Ovary (tissue), 9 donors: ENCODE results near the gene NECAB2. TPM values are rescaled to one million over a fixed set of nuclear protein-coding genes. Genes with fewer than 3 reads are reported as not detected.
A peak's percentile ranks its signal among the peaks of the same experiment; 100 is the strongest.

Experiments used
- DNase-seq, 5 donors: peaks; one replicate each; pipeline ENCODE4 v3.0.0-alpha.2; 2019 to 2020
- H3K27ac ChIP-seq, 2 donors: fragments of 200-600 bp; one replicate each; pipeline versions ENCODE4 v1.5.1 to v1.8.0; 2019 to 2022
- H3K27me3 ChIP-seq: fragments of 200-600 bp; one replicate; pipeline ENCODE4 v1.8.0; 2022
- H3K36me3 ChIP-seq: fragments of 200-600 bp; sonication (generic); one replicate; pipeline ENCODE4 v1.5.1; 2019
- H3K4me1 ChIP-seq: one replicate; pipeline ENCODE4 v1.8.1; 2013; ENCODE audit warnings: mild to moderate bottlenecking, moderate library complexity; ENCODE audit not compliant: insufficient read depth
- H3K4me3 ChIP-seq: fragments of 200-600 bp; sonication (generic); one replicate; pipeline ENCODE4 v1.5.1; 2017
- H3K9me3 ChIP-seq, 2 donors: fragments of 200-600 bp in 1 of 2; sonication (generic) in 1 of 2; one replicate each; pipeline versions ENCODE4 v1.5.1 to v1.8.1; 2013 to 2019; ENCODE audit warnings: mild to moderate bottlenecking in 1 of 2, moderate library complexity in 1 of 2
- EP300 ChIP-seq: sonication (generic); formaldehyde crosslinking; IDR thresholded peaks from one replicate; pipeline ENCODE4 v1.6.1; 2017; ENCODE audit warnings: antibody characterized with exemption
- POLR2A ChIP-seq: fragments of 450-650 bp; IDR thresholded peaks from one replicate; pipeline ENCODE4 v1.6.1; 2017; ENCODE audit warnings: antibody characterized with exemption, mild to moderate bottlenecking, moderate library complexity
- WGBS, 3 donors: extraction: QIAGEN DNeasy Blood & Tissue Kit in 1 of 3; methylation state at CpG; one replicate each; pipeline versions ENCODE4 v1.1.5 to v1.1.7; 2013 to 2017; 5-methylcytosine and 5-hydroxymethylcytosine counted together
- intact Hi-C, 4 donors: fragments of 100-400 bp; cut with DNase I; formaldehyde crosslinking; loops; one replicate each; pipeline versions ENCODE4 v1.11.0 to v1.15.1; 2022 to 2023
- polyA plus RNA-seq, 2 donors: library from polyadenylated mRNA; stranded (reverse); fragments of 200-250 nt in 1 of 2; fragments of 350-450 nt in 1 of 2; fragmentation: Illumina TruSeq in 1 of 2; extraction: RNeasy Lipid Tissue Mini Kit (QIAGEN cat#74804) in 1 of 2; gene quantifications; one replicate each; pipeline ENCODE4 v1.2.3, GENCODE V29; 2013 to 2014
- total RNA-seq, 7 donors: library from RNA; depleted of rRNA in 2 of 7; stranded (reverse); fragments of >200 nt in 2 of 7; fragmentation: NEBNext Ultra II Directional in 3 of 7; extraction: Animal tissue kit (Norgen Biotek cat#: 25700) in 3 of 7; gene quantifications; one replicate each; pipeline versions ENCODE4 v1.1.0 to v1.2.4, GENCODE V29; 2016 to 2023
- TF ChIP-seq, protein P1 (sequence below), 3 donors: fragments of 450-650 bp in 2 of 3; fragments of 200-600 bp in 1 of 3; IDR thresholded peaks; one replicate each; pipeline versions ENCODE4 v1.5.1 to v1.8.0; 2016 to 2022; ENCODE audit warnings: antibody characterized with exemption in 3 of 3, mild to moderate bottlenecking in 1 of 3
- donor health status: DM: no; HTN: no; CAD: no; lungs with moderate emphysema.
- donor health status: DM: no; HTN: no; CAD: no.
- donor health status: Bipolar disorder and iron deficiency.
- donor health status: DM: yes; HTN: yes; CAD: no.
- donor health status: DM: no; HTN: no; CAD: no.
- donor health status: DM: yes; HTN: yes; CAD: no.

NECAB2 gene
- total and polyA plus RNA-seq, 9 donors, result 0.20 to 1.6 (median 0.50) TPM; not detected in 4

DNA sequence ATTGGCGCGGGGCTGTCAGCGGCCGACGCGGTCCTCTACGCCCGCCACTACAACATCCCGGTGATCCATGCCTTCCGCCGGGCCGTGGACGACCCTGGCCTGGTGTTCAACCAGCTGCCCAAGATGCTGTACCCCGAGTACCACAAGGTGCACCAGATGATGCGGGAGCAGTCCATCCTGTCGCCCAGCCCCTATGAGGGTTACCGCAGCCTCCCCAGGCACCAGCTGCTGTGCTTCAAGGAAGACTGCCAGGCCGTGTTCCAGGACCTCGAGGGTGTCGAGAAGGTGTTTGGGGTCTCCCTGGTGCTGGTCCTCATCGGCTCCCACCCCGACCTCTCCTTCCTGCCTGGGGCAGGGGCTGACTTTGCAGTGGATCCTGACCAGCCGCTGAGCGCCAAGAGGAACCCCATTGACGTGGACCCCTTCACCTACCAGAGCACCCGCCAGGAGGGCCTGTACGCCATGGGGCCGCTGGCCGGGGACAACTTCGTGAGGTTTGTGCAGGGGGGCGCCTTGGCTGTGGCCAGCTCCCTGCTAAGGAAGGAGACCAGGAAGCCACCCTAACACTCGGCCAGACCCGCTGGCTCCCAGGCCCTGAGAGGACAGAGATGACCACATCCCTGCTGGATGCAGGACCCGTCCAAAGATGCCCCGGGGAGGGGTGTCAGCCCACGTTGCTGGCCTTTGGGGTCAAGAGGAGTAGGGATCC lies 2.4 kb upstream of the NECAB2 start:
- 88 to 92% (median 91%) methylated on average over 25 to 36 of the region's 36 CpGs for WGBS, 3 donors
- no peak for DNase-seq

DNA sequence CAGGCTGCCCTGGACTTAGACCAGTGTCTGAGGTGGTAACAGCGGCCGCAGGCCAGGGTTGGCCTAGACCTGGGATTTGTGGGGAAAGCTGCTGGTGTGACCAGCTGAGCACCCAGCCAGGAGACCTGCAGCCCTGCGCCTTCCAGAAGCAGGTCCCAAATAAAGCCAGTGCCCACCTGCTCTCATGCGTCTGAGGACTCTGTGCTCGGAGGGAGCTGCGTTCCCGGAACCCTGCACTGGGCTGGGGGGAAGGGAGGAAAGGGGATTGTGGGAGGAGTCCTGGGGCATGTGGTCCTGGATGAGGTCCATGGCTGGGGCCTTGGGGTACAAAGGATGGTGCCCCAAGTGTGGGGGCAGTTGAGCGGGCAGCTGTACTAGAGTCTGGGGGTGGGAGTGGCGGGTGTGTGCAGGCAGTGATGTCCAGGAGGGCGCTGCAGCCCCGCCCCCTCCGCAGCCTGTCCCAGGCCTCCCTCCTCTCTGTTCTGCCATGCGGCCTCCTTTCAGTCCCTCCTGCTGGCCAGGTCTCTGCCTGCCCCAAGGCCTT lies 1.8 kb upstream of the NECAB2 start:
- TF ChIP-seq, protein P1, sequence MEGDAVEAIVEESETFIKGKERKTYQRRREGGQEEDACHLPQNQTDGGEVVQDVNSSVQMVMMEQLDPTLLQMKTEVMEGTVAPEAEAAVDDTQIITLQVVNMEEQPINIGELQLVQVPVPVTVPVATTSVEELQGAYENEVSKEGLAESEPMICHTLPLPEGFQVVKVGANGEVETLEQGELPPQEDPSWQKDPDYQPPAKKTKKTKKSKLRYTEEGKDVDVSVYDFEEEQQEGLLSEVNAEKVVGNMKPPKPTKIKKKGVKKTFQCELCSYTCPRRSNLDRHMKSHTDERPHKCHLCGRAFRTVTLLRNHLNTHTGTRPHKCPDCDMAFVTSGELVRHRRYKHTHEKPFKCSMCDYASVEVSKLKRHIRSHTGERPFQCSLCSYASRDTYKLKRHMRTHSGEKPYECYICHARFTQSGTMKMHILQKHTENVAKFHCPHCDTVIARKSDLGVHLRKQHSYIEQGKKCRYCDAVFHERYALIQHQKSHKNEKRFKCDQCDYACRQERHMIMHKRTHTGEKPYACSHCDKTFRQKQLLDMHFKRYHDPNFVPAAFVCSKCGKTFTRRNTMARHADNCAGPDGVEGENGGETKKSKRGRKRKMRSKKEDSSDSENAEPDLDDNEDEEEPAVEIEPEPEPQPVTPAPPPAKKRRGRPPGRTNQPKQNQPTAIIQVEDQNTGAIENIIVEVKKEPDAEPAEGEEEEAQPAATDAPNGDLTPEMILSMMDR (IDR thresholded peaks at IDR 0.05), result no peak
- no peak for TF ChIP-seq POLR2A
- no peak for TF ChIP-seq EP300
- Histone ChIP-seq H3K9me3 (no peaks in the 10 kb centered on the region), H3K36me3 (no peaks in the 10 kb centered on the region), H3K4me3 (no peak overlapping the region), H3K4me1 (no peaks in the 10 kb centered on the region), H3K27ac (no peak overlapping the region), H3K27me3 (no peaks in the 10 kb centered on the region)
- intact Hi-C loops, result loop anchor here in 3 of 4 donors (5.0 to 10.0 kb wide), 5 partner anchors 99 to 519 kb away; partner anchors contain the start of gene TAF1C (in 1 of the 3)
- DNase-seq, result no peak
- 87 to 92% (median 88%) methylated on average over 13 of the region's 13 CpGs for WGBS, 3 donors

More for the DNA sequence above, 2.4 kb upstream of the NECAB2 start:
- TF ChIP-seq POLR2A, result no peak
- TF ChIP-seq EP300, result no peak
- TF ChIP-seq, protein P1 (IDR thresholded peaks at IDR 0.05), result no peak
- Histone ChIP-seq H3K4me3 (no peak overlapping the region), H3K27ac (no peak overlapping the region), H3K4me1 (no peaks in the 10 kb centered on the region), H3K9me3 (no peaks in the 10 kb centered on the region), H3K27me3 (no peaks in the 10 kb centered on the region), H3K36me3 (no peaks in the 10 kb centered on the region)
- intact Hi-C loops, result loop anchor here in 3 of 4 donors (5.0 to 10.0 kb wide), 5 partner anchors 99 to 519 kb away; partner anchors contain the start of gene TAF1C (in 1 of the 3)

DNA sequence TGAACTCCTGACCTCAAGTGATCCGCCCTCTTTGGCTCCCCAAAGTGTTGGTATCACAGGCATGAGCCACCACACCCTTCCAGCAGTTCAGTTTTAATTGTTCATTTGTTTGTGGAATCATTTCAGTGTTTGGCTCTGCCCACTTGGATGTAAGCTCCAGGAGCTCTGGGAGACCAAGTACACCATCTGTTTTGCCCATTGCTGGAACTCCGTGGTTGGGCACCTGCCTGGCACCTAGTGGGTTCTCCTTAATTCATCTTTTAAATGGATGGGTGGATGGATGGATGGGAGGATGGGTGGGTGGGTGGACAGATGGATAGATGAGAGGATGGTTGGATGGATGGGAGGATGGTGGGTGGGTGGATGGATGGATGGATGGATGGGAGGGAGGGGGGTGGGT lies 953 bp upstream of the NECAB2 start:
- 63 to 88% (median 76%) methylated on average over 2 of the region's 2 CpGs for WGBS, 3 donors
- Histone ChIP-seq H3K4me1 (no peaks in the 10 kb centered on the region), H3K27ac (no peak overlapping the region), H3K4me3 (no peak overlapping the region), H3K9me3 (no peaks in the 10 kb centered on the region), H3K27me3 (no peaks in the 10 kb centered on the region), H3K36me3 (no peaks in the 10 kb centered on the region)
- intact Hi-C loops, result loop anchor here in 3 of 4 donors (5.0 to 10.0 kb wide), 5 partner anchors 98 to 518 kb away; partner anchors contain the start of gene TAF1C (in 1 of the 3)
- TF ChIP-seq EP300 (no peak), POLR2A (no peak)
- TF ChIP-seq, protein P1 (IDR thresholded peaks at IDR 0.05), result no peak
- no peak for DNase-seq

DNA sequence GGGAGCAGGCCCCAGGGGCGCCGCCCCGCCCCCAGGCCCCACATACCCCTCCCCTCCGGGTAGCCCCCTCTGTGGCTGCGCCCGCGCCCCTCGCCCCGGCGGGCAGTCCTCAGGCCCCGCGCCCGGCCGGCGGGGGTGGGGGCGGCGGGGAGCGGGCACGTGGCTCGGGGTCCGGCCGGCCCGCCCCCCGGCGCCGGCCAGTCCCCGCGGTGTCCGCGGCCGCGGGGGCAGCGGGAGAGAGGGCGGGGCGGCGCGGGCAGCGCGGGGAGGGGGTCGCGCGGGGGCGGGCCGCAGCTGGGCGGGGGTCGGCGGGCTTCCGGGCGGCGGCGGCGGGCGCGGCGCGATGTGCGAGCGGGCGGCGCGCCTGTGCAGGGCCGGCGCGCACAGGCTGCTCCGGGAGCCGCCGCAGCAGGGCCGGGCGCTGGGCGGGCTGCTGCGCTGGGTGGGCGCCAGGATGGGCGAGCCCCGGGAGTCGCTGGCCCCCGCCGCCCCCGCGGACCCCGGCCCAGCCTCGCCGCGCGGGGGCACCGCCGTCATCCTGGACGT lies 335 bp downstream of the NECAB2 start:
- no peak for TF ChIP-seq POLR2A
- TF ChIP-seq EP300, result no peak
- TF ChIP-seq, protein P1 (IDR thresholded peaks at IDR 0.05), result no peak
- intact Hi-C loops, result loop anchor here in 3 of 4 donors (5.0 to 10.0 kb wide), 5 partner anchors 96 to 516 kb away; partner anchors contain the start of gene TAF1C (in 1 of the 3)
- peak overlapping the region in 1 of 2 donors; percentile 38 for H3K27ac ChIP-seq

More for the DNA sequence above, 335 bp downstream of the NECAB2 start:
- Histone ChIP-seq H3K9me3 (no peaks in the 10 kb centered on the region), H3K36me3 (no peaks in the 10 kb centered on the region), H3K27me3 (no peaks in the 10 kb centered on the region), H3K4me3 (no peak overlapping the region), H3K4me1 (no peaks in the 10 kb centered on the region)
- DNase-seq, result no peak
- WGBS, 3 donors, result 0 to 5% (median 1%) methylated on average over 9 to 83 of the region's 87 CpGs
